MM.1S (cell line): ENCODE data around the gene RRP12.

Experiments used
- CTCF ChIP-seq: fragments of 300-600 bp; sonication (generic); IDR thresholded peaks from 2 replicates; pipeline ENCODE4 v1.5.1; 2016; ENCODE audit warnings: antibody characterized with exemption, low read length, mixed read lengths
- EZH2 ChIP-seq: fragments of 300-600 bp; sonication (generic); optimal IDR thresholded peaks from 2 replicates; pipeline ENCODE3; 2017; ENCODE audit warnings: low read depth, mild to moderate bottlenecking, antibody characterized with exemption, low read length, mixed read lengths
- EZH2phosphoT487 ChIP-seq: fragments of 300-600 bp; sonication (generic); IDR thresholded peaks from 2 replicates; pipeline ENCODE4 v1.6.1; 2018; ENCODE audit warnings: antibody characterized with exemption, low read length

- TF ChIP-seq EZH2 (no peak), CTCF (no peak), EZH2phosphoT487 (no peak)
Observed at GRCh38 chr10:97318772-97319651, 82.1 kb downstream of the RRP12 start, which contains the start of gene FRAT1.
